T1000 (cell line): Measurements from ENCODE around the gene CCDC192.
"Not testable (repeated sequence)": the region's sequence is repeated elsewhere in the genome, so short reads cannot be mapped to it uniquely, and the experiment has no call there.

ENCODE experiments used
- DNase-seq: peaks from one replicate; lab custom pipeline; 2025; ENCODE audit warnings: mixed read lengths; lab: John Stamatoyannopoulos, UW

CCDC192 gene

DNA sequence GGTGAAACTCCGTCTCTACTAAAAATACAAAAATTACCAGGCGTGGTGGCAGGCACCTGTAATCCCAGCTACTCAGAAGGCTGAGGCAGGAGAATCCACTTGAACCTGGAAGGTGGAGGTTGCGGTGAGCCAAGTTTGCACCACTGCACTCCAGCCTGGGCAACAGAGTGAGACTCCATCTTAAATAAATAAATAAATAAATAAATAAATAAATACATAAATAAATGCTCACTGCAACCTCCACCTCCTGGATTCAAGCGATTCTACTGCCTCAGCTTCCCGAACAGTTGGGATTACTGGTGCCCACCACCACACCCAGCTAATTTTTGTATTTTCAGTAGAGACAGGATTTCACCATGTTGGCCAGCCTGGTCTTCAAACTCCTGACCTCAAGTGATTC is 144.4 kb downstream of the CCDC192 start:
- DNase-seq, result not testable (repeated sequence)

DNA sequence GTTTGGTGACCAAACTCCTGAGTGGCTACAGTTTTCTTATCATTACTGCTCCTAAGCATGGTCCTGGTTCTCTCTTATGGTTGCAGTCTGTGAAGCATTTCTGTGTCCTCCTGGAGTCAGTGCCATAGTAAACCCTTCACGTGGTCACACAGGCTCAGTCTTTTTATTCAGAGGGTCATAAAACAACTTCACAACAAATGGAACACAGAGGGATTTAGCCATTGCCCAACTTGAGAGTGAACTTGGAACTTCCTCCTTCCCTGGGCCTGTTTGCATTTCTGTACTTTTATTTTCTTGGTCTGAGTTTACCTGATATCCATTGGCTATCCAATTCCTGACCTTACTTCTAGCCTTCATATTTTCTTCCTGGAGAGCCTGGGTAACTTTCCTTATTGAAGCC is 144.9 kb downstream of the CCDC192 start:
- DNase-seq, result no peak

DNA sequence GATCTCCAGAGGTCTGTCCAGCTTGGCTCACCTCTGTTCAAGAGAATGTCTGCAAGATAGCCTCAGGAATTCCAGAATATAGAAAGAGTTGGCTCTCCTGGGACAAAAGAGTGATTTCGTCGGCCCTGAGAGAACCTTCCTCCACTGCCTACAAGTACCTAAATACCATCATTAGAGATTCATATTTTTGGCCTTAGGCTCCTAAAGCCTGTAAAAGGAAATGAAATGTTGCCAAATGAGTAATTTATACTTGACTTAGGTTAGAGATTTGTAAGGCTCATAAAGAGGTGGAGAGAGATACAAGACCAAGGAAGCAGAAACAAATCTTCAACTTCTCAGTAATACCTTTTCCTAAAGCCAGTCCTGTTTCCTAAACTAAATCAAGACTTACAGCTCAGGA is 146.2 kb downstream of the CCDC192 start:
- no peak for DNase-seq

DNA sequence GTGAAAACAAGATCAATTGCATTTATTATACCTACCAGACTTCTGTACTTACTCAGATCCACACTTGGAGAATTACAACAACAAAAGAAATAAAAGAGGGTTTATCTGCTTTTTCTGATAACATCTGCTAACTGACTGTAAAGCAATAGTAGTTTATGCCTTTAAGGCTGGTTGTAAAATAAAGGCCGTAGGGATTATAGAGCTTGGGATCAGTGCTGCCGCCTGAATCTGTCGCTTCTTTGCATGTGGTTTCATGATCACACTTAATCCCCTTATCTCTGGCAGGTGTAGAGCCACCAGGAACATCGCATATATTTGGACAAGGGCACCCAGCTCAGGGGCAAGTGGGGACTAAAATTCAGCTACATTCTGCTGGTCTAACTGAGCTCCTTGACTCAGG is 146.7 kb downstream of the CCDC192 start:
- DNase-seq, result no peak

DNA sequence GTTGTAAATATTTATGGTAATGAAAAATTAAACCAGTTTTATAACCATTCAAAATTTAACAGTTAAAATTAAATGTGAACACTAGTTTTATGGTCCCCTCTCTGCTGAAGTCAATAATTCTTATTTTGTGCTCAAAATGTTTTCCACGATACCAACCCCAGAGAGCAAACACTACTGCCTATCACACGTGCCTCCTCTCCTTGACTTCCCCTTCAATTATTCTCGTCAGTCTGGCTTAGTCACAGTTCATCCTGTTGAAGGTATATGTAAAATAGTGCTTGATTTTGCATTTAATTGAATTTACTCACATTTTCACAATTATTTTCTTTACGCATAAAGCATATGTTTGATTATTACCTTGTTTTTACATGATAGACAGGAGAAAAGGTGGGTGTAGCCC is 148.8 kb downstream of the CCDC192 start:
- DNase-seq, result no peak

DNA sequence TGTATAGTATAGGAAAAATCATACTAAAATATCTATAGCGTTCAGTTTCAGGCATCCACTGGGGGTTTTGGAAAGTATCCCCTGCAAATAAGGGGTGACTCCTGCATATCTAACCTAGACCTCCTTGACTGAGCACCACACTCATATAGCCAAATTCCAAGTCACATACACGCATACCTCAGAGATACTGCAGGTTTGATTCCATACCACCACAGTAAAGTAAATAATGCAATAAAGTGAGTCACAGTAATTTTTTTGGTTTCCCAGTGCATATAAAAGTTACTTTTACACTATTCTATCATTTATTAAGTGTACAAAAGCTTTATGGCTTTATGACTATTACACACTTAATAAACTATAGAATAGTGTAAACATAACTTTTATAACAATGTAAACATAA is 151.3 kb downstream of the CCDC192 start:
- no peak for DNase-seq

DNA sequence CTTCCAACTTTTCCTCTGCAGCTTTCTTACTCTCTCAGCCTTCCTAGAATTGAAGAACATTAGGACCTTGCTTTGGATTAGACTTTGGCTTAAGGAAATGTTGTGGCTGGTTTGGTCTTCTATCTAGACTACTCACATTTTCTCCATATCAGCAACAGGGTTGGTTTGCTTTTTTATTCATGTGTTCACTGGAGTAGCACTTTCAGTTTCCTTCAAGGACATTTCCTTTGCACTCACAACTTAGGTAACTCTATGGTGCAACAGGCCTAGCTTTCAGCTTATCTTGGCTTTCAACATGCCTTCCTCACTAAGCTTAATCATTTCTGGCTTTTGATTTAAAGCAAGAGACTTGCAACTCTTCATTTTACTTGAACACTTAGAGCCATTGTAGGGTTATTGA is 153.1 kb downstream of the CCDC192 start:
- no peak for DNase-seq

DNA sequence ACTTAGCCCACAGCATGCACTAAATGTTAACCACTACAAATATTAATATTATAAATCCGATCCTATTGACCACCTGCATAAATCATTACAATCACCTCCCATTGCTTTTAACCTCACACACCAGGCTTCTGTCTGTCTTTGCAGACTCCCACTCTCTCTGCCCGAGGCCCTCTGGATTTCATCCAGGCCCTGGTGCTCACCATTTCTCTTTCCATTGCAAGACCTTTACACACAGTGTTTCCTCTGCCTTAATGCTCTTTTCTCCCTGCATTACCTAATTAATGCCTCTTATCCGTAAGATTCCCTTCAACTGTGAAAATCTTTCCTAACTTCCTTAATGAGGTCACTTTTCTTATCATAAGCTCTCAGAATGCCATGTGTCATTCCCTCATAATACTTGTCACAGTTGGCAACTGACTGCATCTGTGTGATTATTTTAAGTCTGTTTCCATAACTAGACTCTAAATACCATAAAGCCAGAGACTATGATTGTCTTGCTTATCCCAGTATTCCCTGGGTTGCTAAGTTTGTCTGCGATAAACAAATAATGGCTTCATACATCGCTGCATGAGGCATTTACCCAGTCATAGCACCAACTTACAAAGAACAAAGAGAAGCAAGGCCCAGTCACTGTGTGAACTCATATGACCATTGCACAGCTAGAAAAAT is 155.1 kb downstream of the CCDC192 start:
- no peak for DNase-seq

DNA sequence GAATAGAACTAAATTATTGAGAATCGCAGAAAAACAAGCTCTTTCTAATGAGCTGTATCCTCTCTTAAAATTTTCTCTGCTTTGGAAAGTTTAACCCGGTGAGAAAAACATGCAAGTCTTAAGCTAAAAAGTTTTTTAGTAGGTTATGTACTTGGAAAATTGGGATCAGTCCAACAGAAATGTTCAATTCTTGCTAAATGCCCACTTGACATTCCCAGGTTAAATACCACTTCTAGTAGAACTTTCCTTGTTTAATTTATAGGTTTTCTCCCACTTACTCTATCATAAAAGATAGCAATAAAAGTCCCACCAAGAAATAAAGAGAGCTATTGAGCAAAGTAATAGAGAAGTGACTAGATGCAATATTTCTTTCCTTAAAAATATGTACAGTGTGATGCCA is 157.1 kb downstream of the CCDC192 start:
- no peak for DNase-seq

DNA sequence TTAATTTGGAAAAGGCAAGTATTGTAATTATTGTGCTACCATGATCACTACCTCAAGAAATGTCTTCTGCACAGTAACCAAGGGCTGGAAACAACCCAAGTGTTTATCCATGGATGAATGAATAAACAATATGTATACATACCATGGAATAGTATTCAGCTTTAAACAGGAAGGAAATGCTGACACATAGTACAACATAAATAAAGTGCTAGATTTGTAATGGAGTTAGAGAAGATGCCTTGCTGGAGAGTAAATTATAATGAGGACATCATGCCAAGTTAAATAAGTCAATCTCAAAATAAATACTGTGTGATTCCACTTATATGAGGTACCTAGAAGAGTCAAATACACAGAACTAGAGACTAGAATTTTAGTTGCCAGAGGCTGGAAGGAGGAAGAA is 160.0 kb downstream of the CCDC192 start:
- no peak for DNase-seq

DNA sequence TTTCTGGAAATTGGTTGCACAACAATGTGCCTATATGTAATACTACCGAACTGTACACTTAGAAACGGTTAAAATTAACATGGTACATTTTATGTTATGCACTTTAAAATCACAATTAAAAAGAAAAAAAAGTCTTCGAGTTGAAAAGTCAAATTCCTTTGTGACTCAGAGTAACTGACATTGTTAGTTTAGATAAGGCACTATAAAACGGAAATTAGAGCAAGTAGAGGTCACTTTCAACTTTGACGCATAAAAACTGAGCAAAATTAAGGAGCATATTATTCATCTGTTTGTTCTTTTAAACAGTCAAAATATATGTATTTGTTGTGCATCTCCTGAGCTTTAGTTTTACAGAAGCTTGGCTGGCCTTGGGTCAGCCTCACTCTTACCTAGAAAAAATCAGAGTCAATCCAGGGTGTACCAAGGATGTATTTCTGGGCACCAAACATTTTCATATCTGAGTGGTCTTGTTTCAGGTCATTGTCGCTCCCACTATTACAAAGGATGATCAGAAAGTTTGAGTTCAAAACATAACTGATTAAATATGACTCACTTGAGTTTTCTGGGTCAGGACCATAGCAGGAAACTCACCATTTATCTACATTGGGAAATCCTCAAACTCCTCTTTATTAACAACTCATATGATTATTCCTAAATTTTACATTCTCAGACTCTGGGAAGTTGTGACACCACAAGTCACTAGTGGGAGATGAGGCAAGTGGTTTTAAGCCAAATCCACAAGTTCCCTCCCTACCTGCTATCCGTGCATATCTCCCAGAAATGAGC is 160.6 kb downstream of the CCDC192 start:
- no peak for DNase-seq

DNA sequence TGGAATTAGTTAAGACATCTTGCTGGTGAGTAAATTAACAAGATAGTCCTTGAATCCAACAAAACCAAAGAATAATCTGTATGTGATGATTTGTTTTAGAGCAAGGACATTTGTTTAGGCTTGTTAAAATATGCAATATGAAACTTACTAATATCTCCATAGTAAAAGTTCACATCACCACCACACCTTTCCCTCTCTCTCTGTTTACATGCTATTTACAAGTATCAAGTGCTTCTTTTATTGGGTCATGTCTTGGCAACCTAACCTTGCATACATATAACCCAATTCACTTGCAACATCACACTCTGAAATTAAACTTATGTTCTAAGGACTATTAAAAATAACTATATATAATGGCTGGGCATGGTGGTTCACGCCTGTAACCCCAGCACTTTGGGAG is 161.3 kb downstream of the CCDC192 start:
- no peak for DNase-seq

DNA sequence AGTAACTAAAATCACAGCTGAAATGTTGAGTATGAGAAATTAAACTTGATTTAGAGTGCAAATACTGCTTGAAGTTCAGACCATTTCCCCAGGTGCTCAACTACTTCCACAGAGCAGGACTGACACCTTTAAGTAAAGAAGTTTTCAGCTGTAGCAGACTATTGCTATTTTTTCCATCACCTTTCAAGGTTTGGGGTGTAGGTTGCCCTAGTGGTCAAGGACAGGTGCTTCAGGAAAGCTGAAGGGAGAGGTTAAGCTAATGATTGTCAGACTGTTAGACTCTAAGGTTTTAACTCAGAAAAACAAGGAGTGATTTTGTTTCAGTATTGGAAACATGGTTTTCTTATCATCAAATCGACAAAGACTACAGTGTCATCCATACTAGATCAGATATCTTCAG is 162.1 kb downstream of the CCDC192 start:
- no peak for DNase-seq

DNA sequence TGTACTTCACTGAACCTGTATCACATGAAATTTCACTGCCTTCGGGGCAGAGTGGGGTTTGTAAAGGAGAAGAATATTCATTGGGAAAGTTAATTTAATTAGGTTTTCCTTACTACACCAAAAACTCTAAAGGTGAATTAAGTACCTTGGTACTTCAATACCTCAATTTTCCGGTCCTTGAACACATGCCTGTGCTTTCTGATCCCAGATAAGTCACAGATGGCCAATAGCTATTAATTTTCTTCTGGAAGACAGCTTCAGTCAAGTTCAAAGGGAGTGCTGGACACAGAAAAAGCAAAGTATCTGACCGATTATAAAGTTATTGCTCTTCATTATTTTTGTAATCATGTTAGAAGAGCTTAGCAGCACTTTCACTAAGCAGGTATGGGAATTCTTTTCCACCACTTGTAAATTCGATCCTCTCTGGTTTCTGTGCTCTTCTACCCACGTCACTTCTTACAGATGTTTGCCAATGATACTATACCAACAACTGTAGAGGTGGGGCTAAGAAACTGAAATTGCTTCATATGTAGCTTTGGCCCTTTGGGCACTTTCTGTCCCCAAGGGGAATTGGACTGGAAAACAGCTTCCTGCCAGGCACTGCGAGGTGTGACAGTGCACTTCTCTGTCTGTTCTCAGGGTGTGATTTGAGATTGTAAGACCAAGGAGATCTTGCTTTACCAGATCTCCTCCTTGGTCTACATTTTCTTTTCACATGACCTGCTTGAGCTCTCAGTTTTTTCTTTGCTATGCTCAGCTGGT is 164.0 kb downstream of the CCDC192 start:
- no peak for DNase-seq

DNA sequence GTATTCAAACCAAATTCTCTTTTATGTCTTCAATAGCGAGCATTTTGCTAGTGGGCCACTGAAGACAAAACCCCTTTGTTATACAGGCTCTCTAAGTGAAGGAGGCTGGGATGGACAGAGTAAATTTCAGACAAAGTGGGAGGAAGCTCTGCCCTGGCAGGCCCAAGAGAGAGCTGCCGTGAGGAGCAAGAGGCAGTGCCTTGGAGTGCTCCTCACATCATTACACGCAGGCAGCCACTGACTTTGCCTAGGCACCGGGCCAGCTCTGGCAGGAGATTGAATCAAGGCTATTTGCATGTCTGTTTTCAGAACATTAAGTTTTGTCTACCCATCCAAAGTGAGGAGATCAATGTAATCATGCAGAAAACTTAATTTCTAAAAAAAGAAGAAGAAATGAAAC is 167.7 kb downstream of the CCDC192 start:
- DNase-seq, result no peak

DNA sequence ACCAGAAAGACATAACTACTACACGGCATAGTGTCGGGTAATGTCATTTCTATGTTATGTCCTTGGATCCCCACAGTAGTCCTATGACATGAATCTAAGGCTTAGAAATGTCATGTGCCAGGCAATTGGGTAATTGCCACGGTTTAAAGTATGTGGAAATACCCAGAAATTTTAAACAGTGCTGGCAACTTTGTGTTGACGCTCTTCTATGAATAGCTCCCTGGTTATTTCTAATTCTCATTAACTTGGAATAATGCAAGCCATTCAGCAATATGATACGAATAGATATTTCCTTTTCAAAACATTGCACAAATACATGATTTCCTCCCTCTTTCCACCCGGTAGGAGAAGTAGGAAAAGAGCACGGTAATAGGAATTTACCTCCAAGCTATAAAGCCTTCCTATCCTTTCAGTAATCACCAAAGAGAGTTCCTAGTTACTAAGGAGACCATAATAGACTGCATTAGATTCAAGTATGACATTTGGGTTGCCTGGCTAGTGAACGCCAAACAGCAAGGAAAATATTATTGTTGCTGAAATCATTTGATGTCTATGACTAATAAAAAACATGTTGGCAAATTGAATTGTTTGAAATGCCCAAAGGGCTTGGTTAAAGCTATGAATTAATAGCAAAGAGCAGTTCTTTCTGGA is 168.4 kb downstream of the CCDC192 start:
- no peak for DNase-seq

DNA sequence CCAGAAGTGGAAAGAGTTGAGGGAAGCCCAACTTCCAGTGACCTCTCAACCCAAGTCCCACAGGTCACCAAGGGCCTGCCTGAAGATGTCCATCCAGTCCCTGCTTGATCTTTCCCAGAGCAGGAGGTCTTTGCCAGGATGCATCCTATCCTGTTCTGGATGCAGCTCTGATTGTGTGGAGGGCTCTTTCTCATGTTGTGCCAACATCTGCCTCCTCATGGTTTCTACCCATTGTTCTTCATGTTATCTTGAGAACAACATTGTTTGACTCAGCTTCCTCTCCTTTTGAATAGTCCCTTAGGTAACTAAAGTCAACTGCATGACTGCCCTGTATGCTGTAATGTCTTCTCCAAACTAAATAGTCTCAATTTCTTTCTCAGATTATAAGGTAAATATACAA is 169.3 kb downstream of the CCDC192 start:
- no peak for DNase-seq

DNA sequence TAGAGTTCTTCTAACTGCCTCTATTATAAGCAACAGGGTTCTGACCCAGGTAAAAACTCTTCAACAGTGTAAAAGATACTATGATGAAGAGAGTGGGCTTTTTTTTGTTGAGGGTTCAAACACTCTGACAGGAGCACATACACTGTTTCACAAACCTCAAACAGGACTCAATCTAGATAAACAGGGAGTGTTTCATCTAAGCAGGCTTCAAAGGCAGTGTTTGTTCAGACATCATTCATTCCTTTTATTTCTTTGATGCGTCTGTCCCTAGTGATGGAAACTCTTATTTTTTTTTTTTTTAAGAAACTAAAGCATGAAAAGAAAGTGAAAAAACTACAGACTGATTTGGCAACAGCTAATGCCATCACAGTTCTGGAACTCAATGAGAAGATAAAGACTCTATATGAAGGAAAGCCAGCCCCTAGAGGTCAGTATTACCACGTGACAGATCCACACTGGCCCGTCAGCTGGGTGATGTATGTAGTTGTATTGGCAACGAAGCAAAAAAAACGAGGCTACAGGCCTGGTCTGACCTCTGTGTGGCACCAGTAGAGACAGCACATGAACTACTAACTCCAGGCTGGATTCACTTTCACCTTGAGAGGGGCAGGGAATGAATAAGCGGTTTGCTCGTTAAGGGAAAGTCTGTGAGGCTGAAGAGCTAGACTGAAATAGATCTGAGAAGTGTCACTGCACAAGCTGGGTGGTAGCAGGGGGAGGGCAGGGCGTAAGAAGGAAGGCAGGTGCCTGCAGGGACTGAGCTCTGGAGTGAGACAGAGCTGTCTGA is 172.2 kb downstream of the CCDC192 start:
- DNase-seq, result no peak

DNA sequence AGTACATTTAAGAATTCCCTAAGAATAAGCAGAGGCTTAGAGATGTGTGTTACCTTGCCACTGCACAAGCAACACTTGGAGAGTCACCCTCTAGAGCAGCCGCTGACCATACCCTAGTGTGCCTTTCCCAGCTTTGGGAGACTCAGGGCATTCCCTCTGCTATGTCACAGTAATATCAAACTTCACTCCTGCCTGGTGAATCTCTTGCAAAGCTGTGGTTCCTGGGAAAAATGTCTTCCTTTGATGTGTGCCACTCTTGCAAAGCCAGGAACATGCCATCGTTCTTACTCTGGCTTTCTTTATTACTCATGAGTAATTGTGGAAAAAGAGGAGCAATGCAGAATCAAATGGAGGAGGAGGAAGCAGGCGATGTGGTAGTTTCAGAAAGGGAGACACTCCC is 173.2 kb downstream of the CCDC192 start:
- DNase-seq, result no peak

DNA sequence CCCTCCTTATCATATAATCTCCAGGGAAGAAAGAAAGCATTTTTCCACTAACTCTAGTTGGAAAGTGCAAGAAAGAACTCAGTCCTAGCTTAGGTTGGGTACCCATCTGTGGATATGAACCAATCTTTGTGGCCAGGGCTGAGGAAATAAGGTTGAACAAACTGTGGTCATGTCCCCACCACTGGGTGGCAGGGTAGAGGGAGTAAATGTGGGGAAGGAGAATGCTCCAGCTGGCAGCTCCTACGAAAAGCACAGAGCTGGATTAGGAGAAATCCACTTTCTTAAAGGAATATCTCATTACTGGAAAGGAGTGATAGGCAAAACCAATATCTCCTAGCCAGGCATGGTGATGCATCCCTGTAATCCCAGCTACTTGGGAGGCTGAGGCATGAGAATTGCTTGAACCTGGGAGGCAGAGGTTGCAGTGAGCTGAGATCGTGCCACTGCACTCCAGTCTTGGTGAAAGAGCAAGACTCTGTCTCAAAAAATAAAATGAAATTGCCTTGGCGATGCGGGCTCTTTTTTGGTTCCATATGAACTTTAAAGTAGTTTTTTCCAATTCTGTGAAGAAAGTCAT is 175.1 kb downstream of the CCDC192 start:
- no peak for DNase-seq

DNA sequence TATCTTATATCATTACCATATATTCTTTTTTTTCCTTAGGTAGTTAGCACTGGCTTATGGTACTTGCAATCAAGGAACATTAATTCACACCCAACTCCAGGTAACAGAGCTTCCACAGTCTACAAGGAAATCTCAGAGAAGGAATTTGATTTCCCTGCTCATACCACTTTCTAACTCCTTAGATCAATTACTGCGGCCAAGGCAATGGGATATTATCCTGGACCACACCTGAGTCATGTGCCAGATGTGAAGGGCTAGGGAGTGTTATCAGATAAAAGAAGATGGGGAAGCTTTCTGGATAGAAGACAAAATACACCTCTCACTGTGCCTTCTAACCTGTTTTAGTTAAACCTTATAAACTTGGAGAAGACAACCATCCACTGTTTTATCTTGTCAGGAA is 181.2 kb downstream of the CCDC192 start:
- no peak for DNase-seq
